HepG2 (cell line): ENCODE data around the gene PLK3. TPM values are rescaled to one million over a fixed set of nuclear protein-coding genes. Genes with fewer than 3 reads are reported as not detected.

Experiments
- BHLHE40 ChIP-seq: IDR thresholded peaks from 2 replicates; pipeline ENCODE4 v1.6.1; 2011; ENCODE audit warnings: low read length, improper control_type of control experiment
- FOSL2 ChIP-seq: sonication (generic); formaldehyde crosslinking; IDR thresholded peaks from 2 replicates; pipeline ENCODE4 v1.4.0; 2020; ENCODE audit warnings: missing genetic modification reagents
- FUBP1 ChIP-seq: sonication (generic); formaldehyde crosslinking; IDR thresholded peaks from 2 replicates; pipeline ENCODE4 v1.5.1; 2020; ENCODE audit warnings: missing genetic modification reagents, mild to moderate bottlenecking, borderline replicate concordance
- LBX2 ChIP-seq: sonication (generic); formaldehyde crosslinking; IDR thresholded peaks from 2 replicates; pipeline ENCODE4 v1.5.0; 2020; ENCODE audit warnings: missing genetic modification reagents, mild to moderate bottlenecking, borderline replicate concordance
- MAF1 ChIP-seq: sonication (generic); formaldehyde crosslinking; IDR thresholded peaks from 2 replicates; pipeline ENCODE4 v1.5.0; 2020; ENCODE audit warnings: missing genetic modification reagents, borderline replicate concordance
- MAFK ChIP-seq, 2 experiments: IDR thresholded peaks in 1 of 2; conservative IDR thresholded peaks in 1 of 2; 2 replicates each; pipeline ENCODE4 v1.6.1; 2011; ENCODE audit warnings: improper control_type of control experiment in 2 of 2, low read length in 2 of 2
- MEF2D ChIP-seq: sonication (generic); formaldehyde crosslinking; IDR thresholded peaks from 2 replicates; pipeline ENCODE4 v1.5.1; 2020; ENCODE audit warnings: mild to moderate bottlenecking, missing genetic modification reagents
- MIXL1 ChIP-seq: IDR thresholded peaks from 2 replicates; pipeline ENCODE4 v1.6.1; 2016
- PHF5A ChIP-seq: IDR thresholded peaks from one replicate; pipeline ENCODE4 v1.6.1; 2018; ENCODE audit warnings: low read depth, missing genetic modification reagents; ENCODE audit not compliant: unreplicated experiment
- SKI ChIP-seq: fragments of 450-650 bp; IDR thresholded peaks from one replicate; pipeline ENCODE4 v1.6.1; 2018; ENCODE audit warnings: mild to moderate bottlenecking; ENCODE audit not compliant: partially characterized antibody
- TEF ChIP-seq: sonication (generic); formaldehyde crosslinking; IDR thresholded peaks from 2 replicates; pipeline ENCODE4 v1.5.0; 2020; ENCODE audit warnings: missing genetic modification reagents
- ZBTB44 ChIP-seq: sonication (generic); formaldehyde crosslinking; IDR thresholded peaks from 2 replicates; pipeline ENCODE4 v1.4.0; 2020; ENCODE audit warnings: missing genetic modification reagents
- ZGPAT ChIP-seq: IDR thresholded peaks from 2 replicates; pipeline ENCODE4 v1.6.1; 2016; ENCODE audit warnings: mild to moderate bottlenecking
- ZMYM2 ChIP-seq: sonication (generic); formaldehyde crosslinking; IDR thresholded peaks from 2 replicates; pipeline ENCODE4 v1.8.0; 2022; ENCODE audit warnings: mild to moderate bottlenecking, missing genetic modification reagents
- ZMYM3 ChIP-seq: sonication (generic); formaldehyde crosslinking; IDR thresholded peaks from 2 replicates; pipeline ENCODE4 v1.5.1; 2020; ENCODE audit warnings: mild to moderate bottlenecking, missing genetic modification reagents
- ZNF143 ChIP-seq: sonication (generic); formaldehyde crosslinking; IDR thresholded peaks from 2 replicates; pipeline ENCODE4 v1.4.0; 2020; ENCODE audit warnings: missing genetic modification reagents
- ZNF256 ChIP-seq: sonication (generic); formaldehyde crosslinking; conservative IDR thresholded peaks from 2 replicates; pipeline ENCODE4 v1.4.0; 2020; ENCODE audit warnings: missing genetic modification reagents
- ZNF276 ChIP-seq: sonication (generic); formaldehyde crosslinking; IDR thresholded peaks from 2 replicates; pipeline ENCODE4 v1.4.0; 2020; ENCODE audit warnings: mild to moderate bottlenecking, low read depth, missing genetic modification reagents
- ZNF652 ChIP-seq: IDR thresholded peaks from 2 replicates; pipeline ENCODE4 v1.6.1; 2016; ENCODE audit warnings: low read depth, borderline replicate concordance
- ZNF781 ChIP-seq: sonication (generic); formaldehyde crosslinking; IDR thresholded peaks from 2 replicates; pipeline ENCODE4 v1.5.1; 2020; ENCODE audit warnings: borderline replicate concordance, mild to moderate bottlenecking, missing genetic modification reagents; ENCODE audit errors: not compliant biosample characterization
- ZNF850 ChIP-seq: sonication (generic); formaldehyde crosslinking; conservative IDR thresholded peaks from 2 replicates; pipeline ENCODE4 v1.9.0; 2021; ENCODE audit warnings: mild to moderate bottlenecking, missing genetic modification reagents
- polyA plus RNA-seq, 8 experiments: library from polyadenylated mRNA; depleted of rRNA in 3 of 8; stranded (reverse) in 7 of 8; unstranded in 1 of 8; fragments of >200 nt; fragmentation: Illumina TruSeq in 4 of 8; extraction: Trizol in 4 of 8; gene quantifications; 2 replicates each; pipeline versions ENCODE4 v1.2.1 to v1.2.3, GENCODE V29; 2011 to 2016; ENCODE audit warnings: low read depth in 4 of 8, missing spikeins in 1 of 8, mixed read lengths in 1 of 8; ENCODE audit not compliant: insufficient read depth in 1 of 8
- total RNA-seq, 5 experiments: library from RNA; depleted of rRNA; stranded (reverse); fragments of >200 nt; fragmentation: Illumina TruSeq; extraction: Trizol; gene quantifications; 2 replicates each; pipeline ENCODE4 v1.2.3, GENCODE V29; 2016; ENCODE audit warnings: low read depth in 1 of 5

The PLK3 gene
- total and polyA plus RNA-seq, 2 of the 13 experiments (the other 11 are each of a cell fraction or from before 2014, with no cell fraction given): 9.8 to 16.9 TPM

- TF ChIP-seq ZNF276 (CRISPR knock-in tag) (no peak), ZNF256 (CRISPR knock-in tag) (no peak), MEF2D (CRISPR knock-in tag) (no peak), MAF1 (CRISPR knock-in tag) (no peak), ZNF652 (CRISPR knock-in tag) (no peak), SKI (peak; percentile 34), ZMYM3 (CRISPR knock-in tag) (no peak), ZNF143 (CRISPR knock-in tag) (no peak), TEF (CRISPR knock-in tag) (no peak), PHF5A (CRISPR knock-in tag) (no peak), ZNF781 (peak; percentile 52), BHLHE40 (no peak), ZGPAT (CRISPR knock-in tag) (peak; percentile 72; the same call in 1 of the 2 replicates), MAFK (conservative IDR thresholded peaks at IDR 0.05 in 1 of 2, IDR thresholded peaks at IDR 0.05 in 1 of 2; ENCODE audit: low read length in 2 of 2) (no peak), ZMYM2 (CRISPR knock-in tag) (no peak), FOSL2 (no peak; the same call in 1 of the 2 replicates), FUBP1 (CRISPR knock-in tag) (no peak), MIXL1 (no peak), ZNF850 (CRISPR knock-in tag) (no peak), LBX2 (CRISPR knock-in tag) (peak; percentile 85), ZBTB44 (CRISPR knock-in tag) (no peak)
Measured at GRCh38 chr1:44786138-44786840, 13.9 kb upstream of the PLK3 start (continued).
